HepG2 (cell line): ENCODE results near the gene NKX6-1. TPM values are rescaled to one million over a fixed set of nuclear protein-coding genes. Genes with fewer than 3 reads are reported as not detected.

Source experiments
- ATAC-seq: fragments of 200-7000 bp; cut with Tn5 transposase; 3 replicates; pipeline ENCODE4 v1.9.1; 2020; ENCODE audit warnings: mild to moderate bottlenecking, moderate library complexity
- BruUV-seq: library from RNA; stranded (reverse); fragments of 400-500 nt; replicated peaks from 2 replicates; lab custom pipeline; 2021; lab: Mats Ljungman, UMichigan
- CTCF ChIA-PET: fragments of 300-600 bp; formaldehyde crosslinking; extraction: SDS; loops from one replicate; lab custom pipeline; 2021; ENCODE audit warnings: low total read pairs, inconsistent platforms, low intra/inter-chr PET ratio; lab: Yijun Ruan, JAX
- POLR2A ChIA-PET: fragments of 350-600 bp; sonication (Branson Sonifier 250); formaldehyde crosslinking; loops from one replicate; lab custom pipeline; 2020; ENCODE audit warnings: antibody characterized with exemption, inconsistent platforms; lab: Yijun Ruan, JAX
- DNase-seq: peaks from one replicate; pipeline ENCODE4 v3.0.0-alpha.2; 2015; ENCODE audit warnings: low spot score
- FAIRE-seq: peaks from 3 replicates; lab custom pipeline; 2011; peaks lifted over from hg19 to GRCh38; lab: Jason Lieb, UNC
- H2AFZ ChIP-seq: one replicate; pipeline ENCODE4 v1.6.1; 2011; ENCODE audit warnings: low read length, inconsistent platforms
- H3K27ac ChIP-seq: fragments of 300-600 bp; 3 replicates; pipeline ENCODE4 v1.8.0; 2011; ENCODE audit warnings: mixed run types, mild to moderate bottlenecking, mixed read lengths, low read length, inconsistent platforms; ENCODE audit not compliant: insufficient read depth; ENCODE audit errors: extremely low read length
- H3K27me3 ChIP-seq, 2 experiments: fragments of 200-600 bp in 1 of 2; 2 replicates in 1 of 2; 3 replicates in 1 of 2; pipeline versions ENCODE4 v1.6.0 to v1.8.0; 2011; ENCODE audit warnings: low read length in 2 of 2, mild to moderate bottlenecking in 2 of 2, moderate library complexity in 2 of 2, inconsistent platforms in 1 of 2; ENCODE audit not compliant: insufficient read depth in 2 of 2, control insufficient read depth in 1 of 2
- H3K36me3 ChIP-seq, 2 experiments: fragments of 200-600 bp in 1 of 2; replicated peaks in 1 of 2; 2 replicates in 1 of 2; 3 replicates in 1 of 2; pipeline versions ENCODE4 v1.5.1 to v1.8.0; 2011; ENCODE audit warnings: low read length in 2 of 2, inconsistent platforms in 1 of 2; ENCODE audit not compliant: insufficient read depth in 2 of 2, control insufficient read depth in 1 of 2
- H3K4me1 ChIP-seq: 2 replicates; pipeline ENCODE4 v1.5.1; 2012; ENCODE audit warnings: low read length, inconsistent platforms; ENCODE audit not compliant: insufficient read depth
- H3K4me2 ChIP-seq: 2 replicates; pipeline ENCODE4 v1.6.0; 2011; ENCODE audit warnings: low read depth, low read length, inconsistent platforms
- H3K4me3 ChIP-seq, 3 experiments: fragments of 200-600 bp in 1 of 3; sonication (generic), shearing (Covaris generic) in 1 of 3; replicated peaks in 1 of 3; 2 replicates each; pipeline ENCODE4 v1.5.1; 2011 to 2016; ENCODE audit warnings: low read length in 3 of 3, inconsistent platforms in 2 of 3, low read depth in 2 of 3, mild to moderate bottlenecking in 2 of 3, control low read depth in 1 of 3, mixed read lengths in 1 of 3; ENCODE audit not compliant: insufficient read depth in 1 of 3
- H3K79me2 ChIP-seq: one replicate; pipeline ENCODE4 v1.6.1; 2011; ENCODE audit warnings: low read length, inconsistent platforms; ENCODE audit not compliant: insufficient read depth
- H3K9ac ChIP-seq: 2 replicates; pipeline ENCODE4 v1.6.0; 2011; ENCODE audit warnings: mild to moderate bottlenecking, low read depth, low read length, inconsistent platforms; ENCODE audit not compliant: insufficient read depth
- H3K9me3 ChIP-seq: 2 replicates; pipeline ENCODE4 v1.5.1; 2012; ENCODE audit warnings: mild to moderate bottlenecking, low read length
- H4K20me1 ChIP-seq: 2 replicates; pipeline ENCODE4 v1.6.0; 2011; ENCODE audit warnings: inconsistent platforms, mild to moderate bottlenecking, low read length, moderate library complexity; ENCODE audit not compliant: insufficient read depth
- ATF7 ChIP-seq, 2 experiments: fragments of 450-650 bp in 1 of 2; sonication (generic) in 1 of 2; formaldehyde crosslinking in 1 of 2; IDR thresholded peaks; 2 replicates each; pipeline versions ENCODE4 v1.4.0 to v1.6.1; 2016 to 2020; ENCODE audit warnings: antibody characterized with exemption in 1 of 2, mild to moderate bottlenecking in 1 of 2, missing genetic modification reagents in 1 of 2
- CEBPG ChIP-seq: IDR thresholded peaks from 2 replicates; pipeline ENCODE4 v1.6.1; 2016
- CSRNP2 ChIP-seq: sonication (generic); formaldehyde crosslinking; conservative IDR thresholded peaks from 2 replicates; pipeline ENCODE4 v1.8.0; 2022; ENCODE audit warnings: low read depth, missing genetic modification reagents
- E2F1 ChIP-seq: sonication (generic); formaldehyde crosslinking; IDR thresholded peaks from 2 replicates; pipeline ENCODE4 v1.5.0; 2020; ENCODE audit warnings: missing genetic modification reagents
- NFE2L2 ChIP-seq: fragments of 150-350 bp; IDR thresholded peaks from 2 replicates; pipeline ENCODE4 v1.6.1; 2014; ENCODE audit warnings: low read length
- NPAS2 ChIP-seq: sonication (generic); formaldehyde crosslinking; IDR thresholded peaks from 2 replicates; pipeline ENCODE4 v1.8.0; 2022; ENCODE audit warnings: mild to moderate bottlenecking, missing genetic modification reagents, borderline replicate concordance
- SUZ12 ChIP-seq: fragments of 150-350 bp; IDR thresholded peaks from 2 replicates; pipeline ENCODE4 v1.6.1; 2014; ENCODE audit warnings: low read depth, low read length
- TFDP2 ChIP-seq: sonication (generic); formaldehyde crosslinking; IDR thresholded peaks from 2 replicates; pipeline ENCODE4 v1.4.0; 2020; ENCODE audit warnings: missing genetic modification reagents
- ZMYM2 ChIP-seq: sonication (generic); formaldehyde crosslinking; IDR thresholded peaks from 2 replicates; pipeline ENCODE4 v1.8.0; 2022; ENCODE audit warnings: mild to moderate bottlenecking, missing genetic modification reagents
- WGBS: methylation state at CpG from one replicate; pipeline ENCODE4 v1.1.6; 2017; ENCODE audit warnings: low lambda C conversion rate; 5-methylcytosine and 5-hydroxymethylcytosine counted together
- in situ Hi-C: cut with HindIII; loops from 2 replicates; pipeline ENCODE4 v1.10.0; 2017; ENCODE audit warnings: low pct_unique_long_range_greater_than_20kb; ENCODE audit not compliant: extremely low pct_ligation_motif_present
- intact Hi-C: fragments of 100-400 bp; cut with micrococcal nuclease; formaldehyde crosslinking; loops from one replicate; pipeline ENCODE4 v1.10.0; 2022; ENCODE audit not compliant: unreplicated experiment
- polyA plus RNA-seq, 8 experiments: library from polyadenylated mRNA; depleted of rRNA in 3 of 8; stranded (reverse) in 7 of 8; unstranded in 1 of 8; fragments of >200 nt; fragmentation: Illumina TruSeq in 4 of 8; extraction: Trizol in 4 of 8; gene quantifications; 2 replicates each; pipeline versions ENCODE4 v1.2.1 to v1.2.3, GENCODE V29; 2011 to 2016; ENCODE audit warnings: low read depth in 4 of 8, missing spikeins in 1 of 8, mixed read lengths in 1 of 8; ENCODE audit not compliant: insufficient read depth in 1 of 8
- total RNA-seq, 5 experiments: library from RNA; depleted of rRNA; stranded (reverse); fragments of >200 nt; fragmentation: Illumina TruSeq; extraction: Trizol; gene quantifications; 2 replicates each; pipeline ENCODE4 v1.2.3, GENCODE V29; 2016; ENCODE audit warnings: low read depth in 1 of 5

The NKX6-1 gene
- total and polyA plus RNA-seq, 2 of the 13 experiments (the other 11 are each of a cell fraction or from before 2014, with no cell fraction given), result not detected

- no peak overlapping the region for H3K27ac ChIP-seq
- FAIRE-seq, result no peak
- H3K36me3 ChIP-seq, result no peaks in the 10 kb centered on the region
- peak; percentile 68 for ATAC-seq
- H3K4me3 ChIP-seq, result no peak overlapping the region
- in situ Hi-C loops, result no loop called here
- no peaks in the 10 kb centered on the region for H3K4me1 ChIP-seq
- intact Hi-C loops, result no loop called here
- no peak overlapping the region for H3K9ac ChIP-seq
- no peak overlapping the region for H2AFZ ChIP-seq
- no peaks in the 10 kb centered on the region for H3K9me3 ChIP-seq
- no peaks in the 10 kb centered on the region for H3K79me2 ChIP-seq
- H4K20me1 ChIP-seq, result no peaks in the 10 kb centered on the region
- POLR2A ChIA-PET, result no interaction called here
- no peak for DNase-seq
- CTCF ChIA-PET, result no interaction called here
- no peak for TF ChIP-seq SUZ12
- no peak for TF ChIP-seq ZMYM2
- no TSS peak for BruUV-seq
- WGBS, result 8% methylated on average over 6 of the region's 6 CpGs
- no peak overlapping the region for H3K4me2 ChIP-seq
- peaks cover 0 to 25% of the 10 kb centered on the region in 2 experiments; a peak in 2 of 5 replicates for H3K27me3 ChIP-seq
Measured at GRCh38 chr4:84479663-84480062, 19.4 kb downstream of the NKX6-1 start.

- Histone ChIP-seq H3K9ac (no peak overlapping the region), H3K4me3 (no peak overlapping the region)
- POLR2A ChIA-PET, result no interaction called here
- TF ChIP-seq E2F1 (no peak), TFDP2 (CRISPR knock-in tag) (no peak), ATF7 (IDR thresholded peaks at IDR 0.05) (no peak), ATF7 (CRISPR knock-in tag; IDR thresholded peaks at IDR 0.05) (no peak), NPAS2 (CRISPR knock-in tag) (no peak), CEBPG (no peak), CSRNP2 (no peak), NFE2L2 (peak; percentile 39; the same call in 1 of the 2 replicates)
- TF ChIP-seq, all 625 proteins: peak for 1
- no peaks in the 10 kb centered on the region for H3K4me1 ChIP-seq
- FAIRE-seq (no peak), ATAC-seq (no peak), DNase-seq (no peak)
- in situ Hi-C loops, result no loop called here
- intact Hi-C loops, result no loop called here
- no peaks in the 10 kb centered on the region for H3K9me3 ChIP-seq
- H3K79me2 ChIP-seq, result no peaks in the 10 kb centered on the region
- 7% methylated on average over 1 of the region's 1 CpG for WGBS
- no peak overlapping the region for H2AFZ ChIP-seq
- H3K36me3 ChIP-seq, result no peaks in the 10 kb centered on the region
- no peak overlapping the region for H3K4me2 ChIP-seq
- no peak overlapping the region for H3K27ac ChIP-seq
- no TSS peak for BruUV-seq
- CTCF ChIA-PET, result no interaction called here
- H3K27me3 ChIP-seq, result peaks cover 0 to 13% of the 10 kb centered on the region in 2 experiments; a peak in 1 of 5 replicates
- no peaks in the 10 kb centered on the region for H4K20me1 ChIP-seq
Measured at GRCh38 chr4:84477738-84478137, 21.4 kb downstream of the NKX6-1 start.
